ENCODE data around the gene MPPED1. TPM values are rescaled to one million over a fixed set of nuclear protein-coding genes. Genes with fewer than 3 reads are reported as not detected.

MPPED1 gene
- total and polyA plus RNA-seq, 2 donors (not counting 1 experiment from before 2014, with no cell fraction given) = not detected

DNA sequence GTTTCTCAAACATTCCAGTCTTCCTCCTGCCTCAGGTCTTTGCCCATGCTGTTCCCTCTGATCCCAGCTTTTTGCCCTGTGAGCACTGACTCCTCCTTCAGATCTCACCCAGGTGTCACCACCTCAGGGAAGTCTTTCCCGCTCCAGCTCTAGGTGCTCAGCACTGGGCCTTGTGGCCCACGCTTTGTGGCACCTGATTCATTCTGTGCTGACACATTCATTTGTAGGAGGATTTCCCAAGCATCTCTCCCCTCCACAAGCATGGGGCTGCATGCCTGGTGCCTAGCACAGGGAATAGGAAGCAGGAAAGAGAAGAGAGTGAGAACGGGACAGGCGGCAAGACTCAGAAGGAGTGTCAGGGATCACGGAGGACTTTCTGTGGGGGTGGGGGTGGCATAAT, 17.6 kb downstream of the MPPED1 start:
- no peak overlapping the region for H3K4me3 ChIP-seq (replicated peaks in 1 of 4; ENCODE audit: control extremely low read depth in 1 of 4, insufficient read depth in 1 of 4, low read depth in 3 of 4, low read length in 4 of 4)
- no peak overlapping the region for H2AFZ ChIP-seq (ENCODE audit: low read length)
- TF ChIP-seq, protein P1, sequence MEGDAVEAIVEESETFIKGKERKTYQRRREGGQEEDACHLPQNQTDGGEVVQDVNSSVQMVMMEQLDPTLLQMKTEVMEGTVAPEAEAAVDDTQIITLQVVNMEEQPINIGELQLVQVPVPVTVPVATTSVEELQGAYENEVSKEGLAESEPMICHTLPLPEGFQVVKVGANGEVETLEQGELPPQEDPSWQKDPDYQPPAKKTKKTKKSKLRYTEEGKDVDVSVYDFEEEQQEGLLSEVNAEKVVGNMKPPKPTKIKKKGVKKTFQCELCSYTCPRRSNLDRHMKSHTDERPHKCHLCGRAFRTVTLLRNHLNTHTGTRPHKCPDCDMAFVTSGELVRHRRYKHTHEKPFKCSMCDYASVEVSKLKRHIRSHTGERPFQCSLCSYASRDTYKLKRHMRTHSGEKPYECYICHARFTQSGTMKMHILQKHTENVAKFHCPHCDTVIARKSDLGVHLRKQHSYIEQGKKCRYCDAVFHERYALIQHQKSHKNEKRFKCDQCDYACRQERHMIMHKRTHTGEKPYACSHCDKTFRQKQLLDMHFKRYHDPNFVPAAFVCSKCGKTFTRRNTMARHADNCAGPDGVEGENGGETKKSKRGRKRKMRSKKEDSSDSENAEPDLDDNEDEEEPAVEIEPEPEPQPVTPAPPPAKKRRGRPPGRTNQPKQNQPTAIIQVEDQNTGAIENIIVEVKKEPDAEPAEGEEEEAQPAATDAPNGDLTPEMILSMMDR (conservative IDR thresholded peaks at IDR 0.05 in 1 of 2, IDR thresholded peaks at IDR 0.05 in 1 of 2; ENCODE audit: low read depth in 1 of 2, low read length in 2 of 2) = no peak
- no peak for TF ChIP-seq EZH2 (IDR thresholded peaks at IDR 0.05; ENCODE audit: low read length, missing control alignments)
- H3K9ac ChIP-seq (ENCODE audit: insufficient read depth, low read length) = no peak overlapping the region
- H3K27ac ChIP-seq (ENCODE audit: insufficient read depth, low read length) = no peak overlapping the region
- DNase-seq (ENCODE audit: low read depth in 2 of 2) = no peak
- no peaks in the 10 kb centered on the region for H3K36me3 ChIP-seq (ENCODE audit: control insufficient read depth, insufficient read depth, low read length)
- H3K4me1 ChIP-seq (ENCODE audit: control insufficient read depth, extremely low read depth, insufficient read depth, low read length) = no peaks in the 10 kb centered on the region
- no peak overlapping the region for H3K4me2 ChIP-seq (ENCODE audit: extremely low read depth, insufficient read depth, low read length)
- no peaks in the 10 kb centered on the region for H3K9me3 ChIP-seq (ENCODE audit: control insufficient read depth, insufficient read depth, low read depth, low read length)
- H4K20me1 ChIP-seq (ENCODE audit: control insufficient read depth, extremely low read depth, insufficient read depth, low read length) = no peaks in the 10 kb centered on the region
- no peaks in the 10 kb centered on the region for H3K27me3 ChIP-seq (ENCODE audit: control insufficient read depth, insufficient read depth, low read length)
- no peaks in the 10 kb centered on the region for H3K79me2 ChIP-seq (ENCODE audit: control insufficient read depth, insufficient read depth, low read length)

DNA sequence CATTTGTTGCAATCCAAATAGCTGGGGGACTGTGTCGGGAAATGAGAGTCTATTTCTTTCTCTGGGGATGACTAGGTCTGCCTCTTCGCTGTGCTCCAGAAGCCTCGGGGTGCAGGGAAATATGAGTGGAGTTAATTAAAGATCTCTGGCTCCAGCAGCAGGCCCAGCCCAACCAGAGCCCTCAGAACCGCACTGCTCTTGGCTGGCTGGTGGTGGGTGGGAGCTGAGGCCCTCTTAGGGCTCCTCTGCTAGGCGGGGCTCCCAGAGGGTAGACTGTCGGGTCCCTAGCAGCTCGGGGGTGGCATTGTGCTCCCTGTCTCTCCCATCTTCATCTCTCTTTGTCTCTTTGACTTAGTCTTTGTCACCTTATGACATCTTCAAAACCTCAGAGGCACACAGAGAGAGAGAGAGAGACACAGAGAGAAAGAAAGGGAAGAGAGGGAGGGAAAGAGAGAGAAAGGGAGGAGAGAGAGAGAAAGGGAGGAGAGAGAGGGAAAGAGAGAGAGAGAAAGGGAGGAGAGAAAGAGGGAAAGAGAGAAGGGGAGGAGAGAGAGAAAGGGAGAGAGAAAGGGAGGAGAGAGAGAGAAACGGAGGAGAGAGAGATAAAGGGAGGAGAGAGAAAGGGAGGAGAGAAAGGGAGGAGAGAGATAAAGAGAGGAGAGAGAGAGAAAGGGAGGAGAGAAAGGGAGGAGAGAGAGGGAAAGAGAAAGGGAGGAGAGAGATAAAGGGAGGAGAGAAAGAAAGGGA, 20.2 kb downstream of the MPPED1 start:
- Histone ChIP-seq H3K79me2 (ENCODE audit: control insufficient read depth, insufficient read depth, low read length) (no peaks in the 10 kb centered on the region), H3K4me2 (ENCODE audit: extremely low read depth, insufficient read depth, low read length) (no peak overlapping the region), H3K36me3 (ENCODE audit: control insufficient read depth, insufficient read depth, low read length) (no peaks in the 10 kb centered on the region), H4K20me1 (ENCODE audit: control insufficient read depth, extremely low read depth, insufficient read depth, low read length) (no peaks in the 10 kb centered on the region), H3K27me3 (ENCODE audit: control insufficient read depth, insufficient read depth, low read length) (no peaks in the 10 kb centered on the region), H2AFZ (ENCODE audit: low read length) (no peak overlapping the region), H3K9ac (ENCODE audit: insufficient read depth, low read length) (no peak overlapping the region), H3K4me3 (replicated peaks in 1 of 4; ENCODE audit: control extremely low read depth in 1 of 4, insufficient read depth in 1 of 4, low read depth in 3 of 4, low read length in 4 of 4) (no peak overlapping the region), H3K27ac (ENCODE audit: insufficient read depth, low read length) (no peak overlapping the region), H3K4me1 (ENCODE audit: control insufficient read depth, extremely low read depth, insufficient read depth, low read length) (no peaks in the 10 kb centered on the region), H3K9me3 (ENCODE audit: control insufficient read depth, insufficient read depth, low read depth, low read length) (no peaks in the 10 kb centered on the region)
- DNase-seq (ENCODE audit: low read depth in 2 of 2) = no peak
- TF ChIP-seq EZH2 (IDR thresholded peaks at IDR 0.05; ENCODE audit: low read length, missing control alignments) = no peak
- TF ChIP-seq, protein P1 (conservative IDR thresholded peaks at IDR 0.05 in 1 of 2, IDR thresholded peaks at IDR 0.05 in 1 of 2; ENCODE audit: low read depth in 1 of 2, low read length in 2 of 2) = no peak

DNA sequence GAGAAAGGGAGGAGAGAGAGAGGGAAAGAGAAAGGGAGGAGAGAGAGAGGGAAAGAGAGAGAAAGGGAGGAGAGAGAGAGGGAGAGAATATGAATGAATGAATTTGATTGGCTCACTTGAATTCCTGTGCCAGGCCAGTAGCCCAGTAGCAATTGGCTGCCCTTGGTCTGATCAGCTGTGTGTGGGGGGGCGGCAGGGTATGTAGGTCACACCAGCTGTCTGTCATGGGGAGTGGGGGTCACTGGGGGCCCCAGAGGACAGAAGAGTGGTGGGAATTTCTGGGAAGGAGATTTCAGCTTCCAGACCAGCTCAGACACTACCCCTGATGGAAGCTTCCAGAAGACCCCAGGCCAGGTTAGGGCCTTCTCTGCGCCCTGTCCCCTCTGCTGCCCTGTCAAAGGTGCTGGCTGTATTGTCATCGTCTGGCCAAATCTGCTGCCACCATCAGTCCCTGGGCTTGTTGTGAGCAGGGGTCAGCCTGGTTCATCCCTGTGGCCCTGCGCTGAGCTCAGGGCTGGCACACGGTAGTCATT, 21.1 kb downstream of the MPPED1 start:
- no peaks in the 10 kb centered on the region for H3K9me3 ChIP-seq (ENCODE audit: control insufficient read depth, insufficient read depth, low read depth, low read length)
- no peak for DNase-seq (ENCODE audit: low read depth in 2 of 2)
- H3K27me3 ChIP-seq (ENCODE audit: control insufficient read depth, insufficient read depth, low read length) = no peaks in the 10 kb centered on the region

More for the DNA sequence above, 21.1 kb downstream of the MPPED1 start:
- Histone ChIP-seq H3K27ac (ENCODE audit: insufficient read depth, low read length) (no peak overlapping the region), H4K20me1 (ENCODE audit: control insufficient read depth, extremely low read depth, insufficient read depth, low read length) (no peaks in the 10 kb centered on the region), H3K4me2 (ENCODE audit: extremely low read depth, insufficient read depth, low read length) (no peak overlapping the region), H3K79me2 (ENCODE audit: control insufficient read depth, insufficient read depth, low read length) (no peaks in the 10 kb centered on the region), H3K36me3 (ENCODE audit: control insufficient read depth, insufficient read depth, low read length) (no peaks in the 10 kb centered on the region), H2AFZ (ENCODE audit: low read length) (no peak overlapping the region), H3K9ac (ENCODE audit: insufficient read depth, low read length) (no peak overlapping the region), H3K4me3 (replicated peaks in 1 of 4; ENCODE audit: control extremely low read depth in 1 of 4, insufficient read depth in 1 of 4, low read depth in 3 of 4, low read length in 4 of 4) (no peak overlapping the region), H3K4me1 (ENCODE audit: control insufficient read depth, extremely low read depth, insufficient read depth, low read length) (no peaks in the 10 kb centered on the region)
- TF ChIP-seq, protein P1 (conservative IDR thresholded peaks at IDR 0.05 in 1 of 2, IDR thresholded peaks at IDR 0.05 in 1 of 2; ENCODE audit: low read depth in 1 of 2, low read length in 2 of 2) = no peak
- TF ChIP-seq EZH2 (IDR thresholded peaks at IDR 0.05; ENCODE audit: low read length, missing control alignments) = no peak
